Esophagus squamous epithelium (tissue), 4 donors: Measurements from ENCODE around the gene C1orf56.

Source experiments
- CTCF ChIP-seq, 6 experiments: fragments of 450-650 bp in 4 of 6; fragments of 200-600 bp in 2 of 6; sonication (generic) in 2 of 6; IDR thresholded peaks; one replicate each; pipeline ENCODE4 v1.5.1; 2016 to 2019; ENCODE audit warnings: antibody characterized with exemption in 6 of 6, mild to moderate bottlenecking in 4 of 6, moderate library complexity in 4 of 6
- POLR2A ChIP-seq, 4 donors: fragments of 450-650 bp; IDR thresholded peaks; one replicate each; pipeline ENCODE4 v1.6.1; 2017; ENCODE audit warnings: antibody characterized with exemption in 4 of 4, mild to moderate bottlenecking in 4 of 4, moderate library complexity in 3 of 4

GRCh38 chr1:151070474-151071276 lies 23.1 kb downstream of the C1orf56 start, which contains the start of gene GABPB2:
- TF ChIP-seq CTCF (IDR thresholded peaks at IDR 0.05) (peak; percentile 70 to 96 (median 82)), POLR2A (IDR thresholded peaks at IDR 0.05) (peak in 2 of 4 donors; percentile 28 to 45)
